Regular cardiac myocyte (primary cell): ENCODE data around the gene FAM9A. TPM values are rescaled to one million over a fixed set of nuclear protein-coding genes. Genes with fewer than 3 reads are reported as not detected.

Source experiments
- total RNA-seq: library from RNA; depleted of rRNA; stranded (reverse); fragments of >200 nt; gene quantifications from 2 replicates; pipeline ENCODE4 v1.2.3, GENCODE V29; 2014

The FAM9A gene
- total RNA-seq, result not detected in 2 replicates

DNA sequence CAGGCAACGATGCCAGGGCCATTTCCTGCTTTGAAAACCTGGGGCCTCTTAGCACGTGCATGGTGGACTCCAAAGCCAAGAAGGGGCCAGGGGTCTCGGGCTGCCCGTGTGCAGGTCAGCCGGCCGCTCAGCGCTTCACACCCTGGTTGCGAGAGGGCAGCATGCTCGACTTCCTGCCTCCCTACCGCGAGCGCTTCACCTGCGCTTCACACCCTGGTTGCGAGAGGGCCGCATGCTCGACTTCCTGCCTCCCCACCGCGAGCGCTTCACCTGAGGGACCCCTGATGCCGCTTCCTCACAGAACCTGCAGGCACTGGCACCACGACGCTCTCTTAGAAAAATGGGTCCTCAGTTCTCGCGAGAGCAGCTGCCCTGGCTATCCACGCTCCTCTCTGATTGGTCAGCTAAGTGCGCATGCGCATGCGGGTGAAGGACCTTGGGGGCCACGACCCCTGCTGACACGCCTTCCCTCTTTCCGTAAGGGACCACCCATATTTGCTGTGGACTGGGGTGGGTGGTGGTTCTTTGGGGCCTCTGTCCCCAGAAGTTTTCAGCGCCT is at the start of gene FAM9A:
Gene FAM9A, minus strand, starts transcription at position 343 of the 559 bp plus-strand sequence. CDS start 1,212 bp downstream, outside the sequence.

Other genes starting within 250 kb of the FAM9A start
- gene ANOS1, start 69.2 kb downstream of the FAM9A start, total RNA-seq, result 2.1 and 6.5 TPM in 2 replicates
- gene FAM9B, start 232.7 kb upstream of the FAM9A start, total RNA-seq, result not detected in 2 replicates